ENCODE results near the gene TANGO2. TPM values are rescaled to one million over a fixed set of nuclear protein-coding genes. Genes with fewer than 3 reads are reported as not detected.

Gene TANGO2
- total and polyA plus RNA-seq, 5 donors from 2014 or later = 39.5 to 48.4 (median 43.2) TPM

DNA sequence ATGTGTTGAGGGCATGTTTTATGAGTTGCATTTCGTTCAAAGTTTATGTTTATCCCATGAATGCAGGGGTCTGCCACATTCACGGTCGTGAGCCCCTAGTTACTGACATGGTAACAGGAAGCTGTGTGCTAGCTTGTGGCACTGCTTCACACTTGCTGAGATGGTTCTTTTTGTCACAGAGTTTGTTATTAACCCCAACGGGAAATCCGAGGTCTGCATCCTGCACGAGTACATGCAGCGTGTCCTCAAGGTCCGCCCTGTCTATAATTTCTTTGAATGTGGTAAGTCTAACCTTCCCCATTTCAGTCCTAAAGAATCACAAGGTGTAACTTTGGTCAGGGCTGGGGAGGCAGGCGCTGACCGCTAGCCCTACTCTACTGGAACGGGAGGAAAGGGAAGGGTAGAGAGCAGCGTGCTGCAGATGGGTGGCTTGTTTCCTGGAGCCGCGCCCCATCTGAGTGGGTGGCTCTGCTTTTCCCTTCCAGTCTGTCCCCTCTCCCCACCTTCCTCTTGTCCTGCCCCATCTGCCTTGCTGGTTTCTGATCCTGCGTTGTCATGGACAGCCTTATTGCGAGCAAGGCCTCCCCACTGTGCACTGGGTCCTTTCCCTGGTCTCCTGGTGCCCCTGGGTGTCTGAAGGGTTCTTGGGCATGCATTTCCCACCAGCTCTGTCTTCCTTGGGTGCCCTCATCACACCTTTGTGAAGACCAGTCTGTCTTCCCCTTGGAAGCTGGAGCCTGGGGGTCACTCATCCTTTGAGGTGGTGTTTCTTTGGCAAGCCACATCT lies 71.0 kb downstream of the TANGO2 start:
- H3K27ac Mint-ChIP-seq = peak overlapping the region; percentile 88 to 96 (median 95)
- H3K36me3 Mint-ChIP-seq = peaks cover 67% of the 10 kb centered on the region
- peak overlapping the region; percentile 62 for H3K4me3 ChIP-seq (ENCODE audit: low read depth, low read length)
- H3K27me3 ChIP-seq (ENCODE audit: control insufficient read depth, insufficient read depth, low read length) = no peaks in the 10 kb centered on the region
- ATAC-seq (ENCODE audit: low read depth in 2 of 2) = peak; percentile 56 to 78
- peaks cover 0 to 1% of the 10 kb centered on the region in 2 experiments for H3K9me3 ChIP-seq (ENCODE audit: control insufficient read depth in 2 of 2, low read length in 2 of 2)
- H3K4me1 Mint-ChIP-seq = peaks cover 19 to 73% (median 52%) of the 10 kb centered on the region in 4 donors
- H3K9me3 Mint-ChIP-seq = peaks cover 0 to 1% (median 0%) of the 10 kb centered on the region in 7 donors
- peak overlapping the region; percentile 49 to 87 (median 78) for H3K4me3 Mint-ChIP-seq
- peaks cover 87% of the 10 kb centered on the region for H3K36me3 ChIP-seq (ENCODE audit: control insufficient read depth, insufficient read depth, low read length)
- no peaks in the 10 kb centered on the region for H3K27me3 Mint-ChIP-seq
- peak overlapping the region; percentile 69 for H3K27ac ChIP-seq (ENCODE audit: insufficient read depth, low read length, poor library complexity, severe bottlenecking)
- H3K4me1 ChIP-seq (ENCODE audit: control insufficient read depth, insufficient read depth, low read length, poor library complexity, severe bottlenecking) = peaks cover 54% of the 10 kb centered on the region
- peak in 2 of 3 donors; percentile 52 to 74 for DNase-seq

DNA sequence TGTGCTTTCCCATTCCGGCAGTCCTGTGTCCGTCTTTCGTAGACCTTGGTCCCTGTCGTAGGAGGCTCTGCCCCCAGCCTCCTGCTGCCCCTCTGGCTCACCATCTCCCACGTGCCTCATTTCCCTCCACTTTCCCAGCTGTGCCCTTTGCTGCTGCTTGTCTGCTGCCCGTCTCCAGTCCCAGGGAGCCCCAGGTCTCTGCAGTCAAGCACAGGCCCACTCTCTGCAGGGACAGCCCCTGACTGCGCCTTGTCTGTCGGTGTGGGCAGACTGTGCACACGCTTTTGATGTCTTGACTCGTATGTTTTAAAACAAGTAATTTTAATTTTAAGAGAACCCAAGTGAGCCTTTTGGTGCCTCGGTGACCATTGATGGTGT lies 71.6 kb downstream of the TANGO2 start:
- Histone ChIP-seq H3K4me3 (ENCODE audit: low read depth, low read length) (peak overlapping the region; percentile 62), H3K27me3 (ENCODE audit: control insufficient read depth, insufficient read depth, low read length) (no peaks in the 10 kb centered on the region), H3K27ac (ENCODE audit: insufficient read depth, low read length, poor library complexity, severe bottlenecking) (peak overlapping the region; percentile 69), H3K9me3 (ENCODE audit: control insufficient read depth in 2 of 2, low read length in 2 of 2) (peaks cover 0 to 1% of the 10 kb centered on the region in 2 experiments), H3K36me3 (ENCODE audit: control insufficient read depth, insufficient read depth, low read length) (peaks cover 87% of the 10 kb centered on the region), H3K4me1 (ENCODE audit: control insufficient read depth, insufficient read depth, low read length, poor library complexity, severe bottlenecking) (peaks cover 54% of the 10 kb centered on the region)
- peaks cover 0 to 1% (median 0%) of the 10 kb centered on the region in 7 donors for H3K9me3 Mint-ChIP-seq
- H3K4me3 Mint-ChIP-seq = peak overlapping the region; percentile 76 to 87 (median 84)
- H3K36me3 Mint-ChIP-seq = peaks cover 67% of the 10 kb centered on the region
- no peak for DNase-seq
- no peaks in the 10 kb centered on the region for H3K27me3 Mint-ChIP-seq
- H3K27ac Mint-ChIP-seq = peak overlapping the region; percentile 33 to 96 (median 88)
- H3K4me1 Mint-ChIP-seq = peaks cover 22 to 75% (median 55%) of the 10 kb centered on the region in 4 donors
- ATAC-seq (ENCODE audit: low read depth in 2 of 2) = no peak

DNA sequence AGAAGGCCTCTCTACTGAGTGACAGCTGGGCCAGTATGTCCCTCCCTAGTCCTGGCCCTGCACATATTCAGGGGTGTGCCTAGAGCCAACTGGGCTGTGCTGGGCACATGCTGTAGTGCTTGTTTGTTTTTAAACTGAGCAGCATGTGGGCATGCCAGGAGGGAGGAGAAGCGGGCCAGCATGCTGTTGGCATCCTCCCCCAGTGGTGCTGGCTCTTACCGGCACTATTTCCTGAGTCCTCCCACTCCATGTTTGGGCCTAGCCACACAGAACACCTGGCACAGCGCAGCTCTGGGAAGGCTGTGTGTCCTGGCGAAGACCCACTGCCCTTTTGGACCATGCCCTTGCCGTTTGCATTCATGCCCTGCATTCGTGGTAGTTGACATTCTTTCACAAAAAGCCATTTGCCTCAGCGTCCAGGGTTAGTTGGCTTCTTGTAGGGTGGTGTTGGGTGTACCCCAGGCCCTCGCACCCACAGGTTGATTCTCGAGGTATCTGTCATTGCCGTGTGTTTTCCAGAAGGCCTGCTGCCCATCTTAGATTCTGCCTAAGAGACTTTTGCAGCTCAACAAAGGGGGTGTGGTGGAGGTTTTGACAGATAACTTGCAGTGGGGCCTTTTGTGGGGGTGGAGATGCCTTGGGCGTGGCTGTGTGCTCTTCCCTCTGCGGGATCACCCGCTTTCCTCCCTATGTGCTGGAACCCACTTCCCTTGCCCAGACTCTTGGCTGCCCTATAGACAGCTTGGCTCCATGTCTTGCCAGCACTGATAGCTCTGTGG lies 72.7 kb downstream of the TANGO2 start:
- Histone ChIP-seq H3K27ac (ENCODE audit: insufficient read depth, low read length, poor library complexity, severe bottlenecking) (peak overlapping the region; percentile 31), H3K27me3 (ENCODE audit: control insufficient read depth, insufficient read depth, low read length) (no peaks in the 10 kb centered on the region), H3K36me3 (ENCODE audit: control insufficient read depth, insufficient read depth, low read length) (peaks cover 77% of the 10 kb centered on the region), H3K4me3 (ENCODE audit: low read depth, low read length) (peak overlapping the region; percentile 18), H3K9me3 (ENCODE audit: control insufficient read depth in 2 of 2, low read length in 2 of 2) (peaks cover 0 to 1% of the 10 kb centered on the region in 2 experiments), H3K4me1 (ENCODE audit: control insufficient read depth, insufficient read depth, low read length, poor library complexity, severe bottlenecking) (peaks cover 54% of the 10 kb centered on the region)
- Mint-ChIP-seq H3K4me3 (peak overlapping the region; percentile 76 to 87 (median 80)), H3K27me3 (no peaks in the 10 kb centered on the region), H3K36me3 (peaks cover 63% of the 10 kb centered on the region), H3K4me1 (peaks cover 28 to 77% (median 57%) of the 10 kb centered on the region in 4 donors), H3K9me3 (peaks cover 0 to 1% (median 0%) of the 10 kb centered on the region in 7 donors), H3K27ac (peak overlapping the region; percentile 80 to 96 (median 93))
- ATAC-seq (ENCODE audit: low read depth in 2 of 2) = no peak
- peak in 1 of 3 donors; percentile 28 for DNase-seq

DNA sequence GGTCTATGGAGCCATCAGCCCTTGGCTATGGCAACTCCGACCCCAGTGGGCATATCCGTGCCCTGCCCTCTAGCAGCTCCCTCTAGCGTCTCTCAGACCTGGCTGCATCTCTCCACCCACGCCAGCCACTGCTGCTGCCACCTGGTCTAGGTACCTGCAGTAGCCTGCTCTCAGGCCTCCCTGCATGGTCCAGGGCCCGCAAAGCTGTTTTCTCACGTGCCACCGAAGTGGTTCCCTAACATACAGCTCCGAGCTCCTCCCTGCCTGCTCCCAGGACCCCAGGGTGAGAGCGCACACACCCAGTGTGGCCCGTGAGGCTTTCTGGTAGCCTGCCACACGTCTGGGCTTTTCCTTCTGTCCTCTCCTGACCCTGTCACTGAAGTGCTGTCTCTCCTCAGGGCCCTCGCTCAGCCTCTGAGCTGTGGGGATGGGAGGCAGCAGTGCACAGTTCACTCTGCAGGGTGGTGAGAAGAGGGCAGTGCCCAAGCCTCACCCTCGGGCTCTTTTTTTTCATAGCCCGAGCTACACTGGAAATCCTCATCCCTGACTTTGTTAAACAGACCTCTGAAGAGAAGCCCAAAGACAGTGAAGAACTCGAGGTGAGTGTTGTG lies 73.4 kb downstream of the TANGO2 start:
- ATAC-seq (ENCODE audit: low read depth in 2 of 2) = no peak

DNA sequence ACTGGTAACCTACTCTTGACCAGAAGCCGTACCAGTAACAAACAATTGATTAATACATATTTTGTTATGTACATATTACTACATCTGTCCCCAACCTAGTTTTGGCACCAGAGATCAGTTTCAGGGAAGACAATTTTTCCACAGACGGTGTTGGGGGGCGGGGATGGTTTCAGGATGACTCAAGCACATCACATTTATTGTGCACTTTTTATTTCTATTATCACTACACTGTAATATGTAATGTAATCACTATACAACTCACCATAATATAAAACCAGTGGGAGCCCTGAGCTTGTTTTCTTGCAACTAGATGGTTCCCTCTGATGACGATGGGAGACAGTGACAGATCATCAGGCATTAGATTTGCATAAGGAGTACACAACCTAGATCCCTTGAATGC lies 74.6 kb downstream of the TANGO2 start:
- ATAC-seq (ENCODE audit: low read depth in 2 of 2) (no peak), DNase-seq (no peak)
- Histone ChIP-seq H3K27ac (ENCODE audit: insufficient read depth, low read length, poor library complexity, severe bottlenecking) (no peak overlapping the region), H3K4me3 (ENCODE audit: low read depth, low read length) (no peak overlapping the region), H3K9me3 (ENCODE audit: control insufficient read depth in 2 of 2, low read length in 2 of 2) (peaks cover 0 to 1% of the 10 kb centered on the region in 2 experiments), H3K36me3 (ENCODE audit: control insufficient read depth, insufficient read depth, low read length) (peaks cover 58% of the 10 kb centered on the region), H3K4me1 (ENCODE audit: control insufficient read depth, insufficient read depth, low read length, poor library complexity, severe bottlenecking) (peaks cover 62% of the 10 kb centered on the region), H3K27me3 (ENCODE audit: control insufficient read depth, insufficient read depth, low read length) (no peaks in the 10 kb centered on the region)
- Mint-ChIP-seq H3K4me1 (peaks cover 36 to 85% (median 63%) of the 10 kb centered on the region in 4 donors), H3K27ac (peak overlapping the region; percentile 80 to 87 (median 83)), H3K27me3 (no peaks in the 10 kb centered on the region), H3K36me3 (peaks cover 51% of the 10 kb centered on the region), H3K9me3 (peaks cover 0 to 1% (median 0%) of the 10 kb centered on the region in 7 donors), H3K4me3 (peak overlapping the region in 2 of 4 donors; percentile 13 to 69)

More for the DNA sequence above, 73.4 kb downstream of the TANGO2 start:
- H3K4me3 Mint-ChIP-seq = peak overlapping the region in 2 of 4 donors; percentile 70 to 87
- Histone ChIP-seq H3K27me3 (ENCODE audit: control insufficient read depth, insufficient read depth, low read length) (no peaks in the 10 kb centered on the region), H3K4me1 (ENCODE audit: control insufficient read depth, insufficient read depth, low read length, poor library complexity, severe bottlenecking) (peaks cover 60% of the 10 kb centered on the region), H3K36me3 (ENCODE audit: control insufficient read depth, insufficient read depth, low read length) (peaks cover 71% of the 10 kb centered on the region), H3K27ac (ENCODE audit: insufficient read depth, low read length, poor library complexity, severe bottlenecking) (peak overlapping the region; percentile 19), H3K9me3 (ENCODE audit: control insufficient read depth in 2 of 2, low read length in 2 of 2) (peaks cover 0 to 1% of the 10 kb centered on the region in 2 experiments), H3K4me3 (ENCODE audit: low read depth, low read length) (no peak overlapping the region)
- peaks cover 0 to 1% (median 0%) of the 10 kb centered on the region in 7 donors for H3K9me3 Mint-ChIP-seq
- no peaks in the 10 kb centered on the region for H3K27me3 Mint-ChIP-seq
- DNase-seq = no peak
- H3K4me1 Mint-ChIP-seq = peaks cover 30 to 84% (median 62%) of the 10 kb centered on the region in 4 donors
- peak overlapping the region; percentile 80 to 96 (median 93) for H3K27ac Mint-ChIP-seq
- peaks cover 59% of the 10 kb centered on the region for H3K36me3 Mint-ChIP-seq

DNA sequence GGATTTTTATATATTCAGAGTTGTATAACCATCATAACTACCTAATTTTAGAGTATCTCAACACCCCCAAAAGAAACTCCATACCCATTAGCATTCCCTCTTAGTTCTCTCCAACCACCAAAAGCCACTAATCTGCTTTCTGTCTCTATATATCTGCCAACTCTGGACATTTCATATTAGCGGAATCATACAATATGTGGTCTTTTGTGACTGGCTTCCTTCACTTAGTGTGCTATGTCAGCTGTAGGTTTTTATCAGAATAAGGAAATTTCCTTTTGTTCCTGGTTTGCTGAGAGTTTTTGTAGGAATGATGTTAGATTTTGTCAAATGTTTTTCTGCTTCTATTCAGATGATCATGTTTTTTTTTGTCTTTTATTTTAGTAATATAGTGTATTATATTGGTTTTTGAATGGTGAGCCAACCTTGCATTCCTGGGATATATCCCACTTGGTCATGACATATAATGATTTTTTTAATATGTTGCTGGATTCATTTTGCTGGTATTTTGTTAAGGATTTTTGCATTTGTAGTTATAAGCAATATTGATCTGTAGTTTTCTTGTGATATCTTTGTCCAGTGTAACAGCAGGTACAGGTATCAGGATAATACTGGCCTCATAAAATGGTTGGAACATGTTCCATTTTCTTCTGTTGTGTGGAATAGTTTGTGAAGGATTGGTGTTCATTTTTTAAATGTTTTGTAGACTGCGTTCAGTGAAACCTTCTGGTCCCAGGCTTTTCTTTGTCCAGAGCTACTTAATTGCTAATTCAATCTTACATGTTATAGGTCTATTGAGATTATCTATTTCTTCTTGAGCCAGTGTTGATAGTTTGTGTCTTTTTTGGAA lies 75.9 kb downstream of the TANGO2 start:
- Mint-ChIP-seq H3K36me3 (peaks cover 39% of the 10 kb centered on the region), H3K27ac (peak overlapping the region; percentile 68 to 87 (median 70)), H3K27me3 (no peaks in the 10 kb centered on the region), H3K4me3 (peak overlapping the region in 1 of 4 donors; percentile 69), H3K9me3 (peaks cover 0 to 1% (median 0%) of the 10 kb centered on the region in 7 donors), H3K4me1 (peaks cover 26 to 85% (median 55%) of the 10 kb centered on the region in 4 donors)
- Histone ChIP-seq H3K27ac (ENCODE audit: insufficient read depth, low read length, poor library complexity, severe bottlenecking) (peak overlapping the region; percentile 30), H3K4me1 (ENCODE audit: control insufficient read depth, insufficient read depth, low read length, poor library complexity, severe bottlenecking) (peaks cover 60% of the 10 kb centered on the region), H3K4me3 (ENCODE audit: low read depth, low read length) (no peak overlapping the region), H3K36me3 (ENCODE audit: control insufficient read depth, insufficient read depth, low read length) (peaks cover 47% of the 10 kb centered on the region), H3K27me3 (ENCODE audit: control insufficient read depth, insufficient read depth, low read length) (no peaks in the 10 kb centered on the region), H3K9me3 (ENCODE audit: control insufficient read depth in 2 of 2, low read length in 2 of 2) (peaks cover 0 to 1% of the 10 kb centered on the region in 2 experiments)
- ATAC-seq (ENCODE audit: low read depth in 2 of 2) = no peak
- no peak for DNase-seq
